Gastrocnemius medialis (tissue), 4 donors: ENCODE results near the gene WDFY2. TPM values are rescaled to one million over a fixed set of nuclear protein-coding genes. Genes with fewer than 3 reads are reported as not detected.

Source experiments
- ATAC-seq, 2 donors: fragments of 150-250 bp; one replicate each; pipeline ENCODE4 v1.9.1; 2016
- DNase-seq, 2 donors: peaks; one replicate each; pipeline ENCODE4 v3.0.0-alpha.2; 2019
- H3K27ac ChIP-seq, 4 donors: fragments of 200-600 bp; sonication (generic); 1 replicate in 1 of 4; 2 replicates in 3 of 4; pipeline ENCODE4 v1.5.1; 2016 to 2018; ENCODE audit warnings: mild to moderate bottlenecking in 2 of 4, moderate library complexity in 1 of 4
- H3K27me3 ChIP-seq, 3 donors: fragments of 200-600 bp; sonication (generic) in 2 of 3; 1 replicate in 1 of 3; 2 replicates in 2 of 3; pipeline versions ENCODE4 v1.5.1 to v1.6.0; 2016 to 2019; ENCODE audit warnings: mild to moderate bottlenecking in 1 of 3, moderate library complexity in 1 of 3
- H3K36me3 ChIP-seq, 2 donors: fragments of 200-600 bp; sonication (generic) in 1 of 2; one replicate each; pipeline ENCODE4 v1.5.1; 2017 to 2018
- H3K4me1 ChIP-seq, 2 donors: fragments of 200-600 bp; sonication (generic) in 1 of 2; one replicate each; pipeline ENCODE4 v1.5.1; 2016 to 2017; ENCODE audit warnings: mild to moderate bottlenecking in 2 of 2
- H3K4me3 ChIP-seq, 4 donors: fragments of 200-600 bp; sonication (generic) in 3 of 4; 1 replicate in 1 of 4; 2 replicates in 3 of 4; pipeline ENCODE4 v1.5.1; 2016 to 2019; ENCODE audit warnings: mild to moderate bottlenecking in 2 of 4
- H3K9me3 ChIP-seq, 3 donors: fragments of 200-600 bp; sonication (generic) in 2 of 3; 1 replicate in 1 of 3; 2 replicates in 2 of 3; pipeline ENCODE4 v1.5.1; 2016 to 2019
- POLR2A ChIP-seq, 2 donors: fragments of 450-650 bp; IDR thresholded peaks; one replicate each; pipeline ENCODE4 v1.6.1; 2017; ENCODE audit warnings: antibody characterized with exemption in 2 of 2, mild to moderate bottlenecking in 2 of 2, moderate library complexity in 2 of 2
- in situ Hi-C, 4 donors: fragments of 200-750 bp; cut with MboI; loops; one replicate each; pipeline versions ENCODE4 v1.15.0 to v1.8.0; 2017; ENCODE audit warnings: low sequenced_read_pairs in 4 of 4
- intact Hi-C: fragments of 100-400 bp; cut with DNase I; formaldehyde crosslinking; loops from one replicate; pipeline ENCODE4 v1.15.1; 2023; ENCODE audit warnings: low total_unique reads
- total RNA-seq, 4 donors: library from RNA; depleted of rRNA; stranded (reverse); fragments of >200 nt; gene quantifications; one replicate each; pipeline versions ENCODE4 v1.1.0 to v1.2.3, GENCODE V29; 2016
- TF ChIP-seq, protein P1 (sequence below), 5 experiments: fragments of 450-650 bp in 3 of 5; fragments of 200-600 bp in 2 of 5; sonication (generic) in 2 of 5; IDR thresholded peaks in 4 of 5; conservative IDR thresholded peaks in 1 of 5; 1 replicate in 4 of 5; 2 replicates in 1 of 5; pipeline ENCODE4 v1.5.1; 2016 to 2019; ENCODE audit warnings: antibody characterized with exemption in 5 of 5, mild to moderate bottlenecking in 3 of 5, moderate library complexity in 3 of 5

WDFY2 gene
- total RNA-seq, 4 donors from 2014 or later, result 0.98 to 2.8 (median 1.7) TPM

DNA sequence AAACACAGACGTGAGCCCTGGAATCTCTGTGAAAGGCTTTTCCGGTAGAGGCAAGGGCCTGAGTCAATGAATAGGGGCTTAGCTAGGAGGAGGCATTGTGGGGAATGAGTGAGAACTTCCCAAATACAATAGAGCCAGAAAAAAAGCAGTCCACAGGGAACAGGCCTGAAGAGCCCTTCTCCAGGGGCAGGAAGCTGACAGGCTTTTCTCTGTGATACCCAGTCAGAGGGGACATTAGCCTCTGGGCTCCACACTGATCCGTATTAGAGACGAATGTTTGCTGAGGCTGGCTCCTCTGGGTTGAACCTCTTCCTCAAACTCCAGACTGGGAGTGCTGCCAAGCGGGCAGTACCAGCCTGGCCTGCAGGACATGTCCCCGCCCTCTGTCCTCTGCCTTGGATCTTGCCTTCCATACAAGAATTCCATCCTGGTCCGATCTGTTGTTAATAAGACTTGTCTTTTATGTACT lies 217.4 kb downstream of the WDFY2 start:
- Histone ChIP-seq H3K36me3 (peaks cover 0 to 10% of the 10 kb centered on the region in 2 donors), H3K9me3 (no peaks in the 10 kb centered on the region), H3K4me1 (peaks cover 37 to 46% of the 10 kb centered on the region in 2 donors), H3K4me3 (no peak overlapping the region), H3K27ac (peak overlapping the region; percentile 89 to 100 (median 96)), H3K27me3 (no peaks in the 10 kb centered on the region)
- intact Hi-C loops, result loop anchor here (2.0 to 10.0 kb wide), 6 partner anchors 71 to 1674 kb away; partner anchors contain the start of genes CKAP2, FAM124A, VPS36 and WDFY2
- TF ChIP-seq, protein P1, sequence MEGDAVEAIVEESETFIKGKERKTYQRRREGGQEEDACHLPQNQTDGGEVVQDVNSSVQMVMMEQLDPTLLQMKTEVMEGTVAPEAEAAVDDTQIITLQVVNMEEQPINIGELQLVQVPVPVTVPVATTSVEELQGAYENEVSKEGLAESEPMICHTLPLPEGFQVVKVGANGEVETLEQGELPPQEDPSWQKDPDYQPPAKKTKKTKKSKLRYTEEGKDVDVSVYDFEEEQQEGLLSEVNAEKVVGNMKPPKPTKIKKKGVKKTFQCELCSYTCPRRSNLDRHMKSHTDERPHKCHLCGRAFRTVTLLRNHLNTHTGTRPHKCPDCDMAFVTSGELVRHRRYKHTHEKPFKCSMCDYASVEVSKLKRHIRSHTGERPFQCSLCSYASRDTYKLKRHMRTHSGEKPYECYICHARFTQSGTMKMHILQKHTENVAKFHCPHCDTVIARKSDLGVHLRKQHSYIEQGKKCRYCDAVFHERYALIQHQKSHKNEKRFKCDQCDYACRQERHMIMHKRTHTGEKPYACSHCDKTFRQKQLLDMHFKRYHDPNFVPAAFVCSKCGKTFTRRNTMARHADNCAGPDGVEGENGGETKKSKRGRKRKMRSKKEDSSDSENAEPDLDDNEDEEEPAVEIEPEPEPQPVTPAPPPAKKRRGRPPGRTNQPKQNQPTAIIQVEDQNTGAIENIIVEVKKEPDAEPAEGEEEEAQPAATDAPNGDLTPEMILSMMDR (IDR thresholded peaks at IDR 0.05 in 4 of 5, conservative IDR thresholded peaks at IDR 0.05 in 1 of 5), result no peak
- TF ChIP-seq POLR2A (IDR thresholded peaks at IDR 0.05), result no peak
- DNase-seq (peak; percentile 53 to 61), ATAC-seq (no peak)
- in situ Hi-C loops, result loop anchor here in 3 of 4 donors (10.0 to 25.0 kb wide), 7 partner anchors 211 to 636 kb away; partner anchors contain the start of genes WDFY2 (in 3 of the 3), ALG11 (in 1 of the 3), ATP7B (in 1 of the 3) and NEK5 (in 1 of the 3)

DNA sequence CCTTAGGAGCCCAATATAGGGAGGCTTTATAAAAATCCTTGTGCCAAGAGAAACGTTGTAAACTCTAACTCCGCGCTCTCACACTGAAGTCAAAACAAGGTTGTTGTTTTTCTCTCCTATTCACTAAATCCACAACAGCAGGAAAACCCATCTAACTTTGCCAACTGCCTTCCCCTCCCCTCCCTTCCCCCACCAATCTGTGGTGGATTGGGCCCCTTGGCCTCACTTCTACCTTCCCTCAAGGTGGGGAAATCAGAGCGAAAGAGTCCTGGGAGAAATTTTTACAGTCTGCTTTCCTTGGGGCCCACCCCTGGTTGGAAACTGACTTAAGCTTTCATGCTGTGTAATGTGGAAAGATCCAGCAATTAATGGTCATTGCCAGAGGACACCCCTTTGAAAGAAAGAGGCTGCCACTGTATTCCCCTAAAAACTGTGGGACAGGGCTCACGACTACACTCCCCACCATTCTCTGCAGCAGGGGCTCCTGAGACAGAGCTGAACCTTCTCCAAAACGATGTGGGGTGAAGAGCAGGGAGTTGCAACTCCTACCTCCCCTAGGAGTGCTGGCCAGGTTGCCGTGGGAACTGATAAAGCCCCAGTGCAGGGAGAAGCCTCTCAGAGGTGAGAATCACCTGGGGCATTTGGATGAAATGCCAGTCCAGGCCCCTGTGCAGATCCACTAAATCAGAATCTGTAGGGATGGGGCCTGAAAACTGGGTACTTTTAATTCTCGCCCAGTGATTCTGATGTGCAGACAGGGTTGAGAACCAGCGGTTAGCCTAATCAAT lies 218.6 kb downstream of the WDFY2 start:
- ATAC-seq, result no peak
- Histone ChIP-seq H3K9me3 (no peaks in the 10 kb centered on the region), H3K27me3 (no peaks in the 10 kb centered on the region), H3K4me1 (peaks cover 37 to 46% of the 10 kb centered on the region in 2 donors), H3K4me3 (peak overlapping the region; percentile 74 to 99 (median 86)), H3K27ac (peak overlapping the region; percentile 89 to 100 (median 96)), H3K36me3 (no peaks in the 10 kb centered on the region)
- no peak for DNase-seq
- in situ Hi-C loops, result loop anchor here in 3 of 4 donors (10.0 to 25.0 kb wide), 7 partner anchors 209 to 634 kb away; partner anchors contain the start of genes WDFY2 (in 3 of the 3), ALG11 (in 1 of the 3), ATP7B (in 1 of the 3) and NEK5 (in 1 of the 3)
- TF ChIP-seq POLR2A (IDR thresholded peaks at IDR 0.05), result no peak
- TF ChIP-seq, protein P1 (IDR thresholded peaks at IDR 0.05 in 4 of 5, conservative IDR thresholded peaks at IDR 0.05 in 1 of 5), result no peak
- intact Hi-C loops, result loop anchor here (2.0 to 10.0 kb wide), 6 partner anchors 72 to 1676 kb away; partner anchors contain the start of genes CKAP2, FAM124A, VPS36 and WDFY2

DNA sequence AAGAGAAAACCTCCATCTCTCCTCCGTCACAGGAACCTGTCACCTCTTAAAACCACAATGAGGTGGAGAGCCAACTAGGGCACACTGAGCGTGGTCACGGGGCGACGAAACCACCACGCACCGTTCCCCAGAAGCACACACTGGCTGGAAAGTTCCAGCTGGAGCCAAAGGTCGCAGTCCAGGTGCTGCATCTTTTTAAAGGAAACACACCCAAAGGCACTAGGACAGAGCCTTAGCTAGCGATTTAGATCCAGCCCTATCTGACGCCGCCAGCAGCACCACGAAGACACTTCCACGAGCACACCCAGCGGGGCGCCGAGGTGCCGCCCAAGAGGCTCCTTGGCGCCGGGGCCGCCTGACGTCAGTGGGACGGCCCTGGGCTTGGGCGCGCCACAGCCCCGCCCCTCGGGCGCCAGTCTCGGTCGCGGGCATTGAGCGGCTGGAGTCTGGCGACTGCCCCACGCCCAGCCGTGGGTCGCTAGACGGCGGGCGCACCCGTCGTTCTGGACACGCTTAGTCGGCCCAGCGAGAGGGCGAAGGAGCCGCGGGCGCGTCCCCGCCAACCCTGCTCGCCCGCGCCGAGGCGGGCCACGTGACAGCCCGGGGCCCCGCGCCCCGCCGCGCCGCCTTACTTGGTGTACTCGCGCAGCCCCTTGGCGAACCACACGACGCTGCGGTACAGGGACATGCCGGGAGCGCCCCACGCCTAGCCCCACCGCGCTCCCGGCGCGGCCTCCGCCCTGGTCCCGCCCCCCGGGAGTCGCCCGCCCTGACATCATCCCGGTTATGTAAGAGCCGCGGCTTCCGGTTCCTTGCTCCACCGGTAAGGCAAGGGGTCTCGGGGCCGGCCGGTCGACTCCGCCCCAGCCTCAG lies 219.4 kb downstream of the WDFY2 start, which contains the start of gene DHRS12:
DHRS12 (minus strand) TSS at position 742 of the 873 bp plus-strand sequence. CDS start 4,504 bp downstream, outside the sequence.
- ATAC-seq, result peak; percentile 81 to 87
- DNase-seq, result peak; percentile 68 to 85
- peak within 1 kb of the TSS; percentile 74 to 99 (median 86) for H3K4me3 ChIP-seq
- peak; percentile 90 to 93 for TF ChIP-seq POLR2A (IDR thresholded peaks at IDR 0.05)
- TF ChIP-seq, protein P1 (IDR thresholded peaks at IDR 0.05 in 4 of 5, conservative IDR thresholded peaks at IDR 0.05 in 1 of 5), result peak in 1 of 5 experiments; percentile 4
- peaks cover 37 to 46% of the 10 kb centered on the region in 2 donors for H3K4me1 ChIP-seq
- intact Hi-C loops, result loop anchor here (1.0 to 10.0 kb wide), 7 partner anchors 73 to 1676 kb away; partner anchors contain the start of genes CKAP2, FAM124A, INTS6 and VPS36
- H3K27ac ChIP-seq, result peak within 1 kb of the TSS; percentile 89 to 100 (median 96)
- no peaks in the 10 kb centered on the region for H3K27me3 ChIP-seq
- H3K36me3 ChIP-seq, result no peaks in the 10 kb centered on the region
- in situ Hi-C loops, result loop anchor here in 3 of 4 donors (10.0 to 25.0 kb wide), 7 partner anchors 209 to 634 kb away; partner anchors contain the start of genes WDFY2 (in 3 of the 3), ALG11 (in 1 of the 3), ATP7B (in 1 of the 3) and NEK5 (in 1 of the 3)
- H3K9me3 ChIP-seq, result no peaks in the 10 kb centered on the region
